Left ventricle myocardium inferior (tissue), 1 donor: ENCODE data around the gene CPHXL. TPM values are rescaled to one million over a fixed set of nuclear protein-coding genes. Genes with fewer than 3 reads are reported as not detected.

Experiments used
- DNase-seq: peaks from one replicate; pipeline ENCODE4 v3.0.0-alpha.2; 2020
- H3K27ac ChIP-seq: fragments of 200-600 bp; replicated peaks from 2 replicates; pipeline ENCODE4 v1.8.0; 2021
- H3K27me3 ChIP-seq: fragments of 200-600 bp; 2 replicates; pipeline ENCODE4 v1.8.0; 2021; ENCODE audit warnings: low read depth
- H3K36me3 ChIP-seq: fragments of 200-600 bp; 2 replicates; pipeline ENCODE4 v1.8.0; 2021
- H3K4me1 ChIP-seq: fragments of 200-600 bp; 2 replicates; pipeline ENCODE4 v1.8.0; 2021
- H3K4me3 ChIP-seq: fragments of 200-600 bp; 2 replicates; pipeline ENCODE4 v1.8.0; 2021; ENCODE audit warnings: mild to moderate bottlenecking, moderate library complexity
- H3K9me3 ChIP-seq: fragments of 200-600 bp; replicated peaks from 2 replicates; pipeline ENCODE4 v1.8.0; 2021
- intact Hi-C: fragments of 100-400 bp; cut with micrococcal nuclease; formaldehyde crosslinking; loops from one replicate; pipeline ENCODE4 v1.11.0; 2022
- total RNA-seq: library from RNA; stranded (reverse); fragmentation: NEBNext Ultra II Directional; extraction: Animal tissue kit (Norgen Biotek cat#: 25700); gene quantifications from one replicate; pipeline ENCODE4 v1.2.1, GENCODE V29; 2021
- TF ChIP-seq, protein P1 (sequence below): fragments of 200-600 bp; IDR thresholded peaks from 2 replicates; pipeline ENCODE4 v1.8.0; 2021; ENCODE audit warnings: antibody characterized with exemption, mild to moderate bottlenecking, borderline replicate concordance
- donor health status: DM: no; HTN: yes; CAD: no; lungs with severe emphysema.

Gene CPHXL
- total RNA-seq, 1 donor from 2014 or later, result not detected

DNA sequence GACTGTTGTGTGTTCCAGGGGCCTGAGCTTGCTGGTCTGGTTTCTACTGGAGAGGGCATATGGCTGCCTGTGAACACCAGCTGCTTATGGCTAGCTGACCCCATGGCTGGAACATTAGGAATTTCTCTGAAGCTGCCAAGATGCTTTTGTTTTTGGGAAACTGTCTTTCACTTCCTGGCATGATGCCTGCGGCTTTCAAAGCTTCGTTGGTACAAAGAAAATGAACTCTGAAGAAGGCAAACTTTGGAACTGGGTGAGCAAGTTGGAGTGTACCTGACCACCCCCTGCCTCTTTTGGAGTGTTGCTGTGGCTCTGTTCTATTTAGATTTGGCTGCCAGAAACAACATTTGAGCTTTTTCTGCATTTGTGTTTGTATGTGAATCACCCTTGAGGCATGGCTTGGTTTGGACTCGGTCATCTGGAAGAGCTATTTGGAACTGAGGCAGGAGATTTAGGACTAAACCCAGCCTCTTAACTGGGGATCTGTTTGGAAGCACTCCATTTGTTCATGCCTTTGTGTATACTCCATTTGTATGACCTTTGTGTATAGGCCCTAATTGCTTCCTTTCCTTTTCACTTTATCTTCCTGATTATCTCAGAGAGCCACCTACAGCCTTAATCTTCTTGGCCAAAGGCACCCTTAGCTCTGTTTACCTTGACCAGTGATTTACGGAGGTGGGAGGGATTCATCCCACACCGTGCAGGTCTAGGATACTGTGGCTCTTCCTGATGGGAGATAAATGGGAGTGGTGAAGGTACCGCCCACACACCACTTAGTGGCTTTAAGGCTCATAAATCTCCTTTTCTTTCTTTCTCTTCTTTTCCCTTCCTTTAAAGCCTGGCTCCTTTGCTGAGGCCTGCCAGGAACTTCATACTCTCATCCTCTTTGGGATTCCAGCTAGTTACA, 7.3 kb upstream of the CPHXL start:
- Histone ChIP-seq H3K27me3 (no peaks in the 10 kb centered on the region), H3K27ac (peak overlapping the region; percentile 29), H3K4me1 (peaks cover 7% of the 10 kb centered on the region), H3K9me3 (peaks cover 6% of the 10 kb centered on the region), H3K36me3 (no peaks in the 10 kb centered on the region), H3K4me3 (no peak overlapping the region)
- DNase-seq, result no peak
- TF ChIP-seq, protein P1, sequence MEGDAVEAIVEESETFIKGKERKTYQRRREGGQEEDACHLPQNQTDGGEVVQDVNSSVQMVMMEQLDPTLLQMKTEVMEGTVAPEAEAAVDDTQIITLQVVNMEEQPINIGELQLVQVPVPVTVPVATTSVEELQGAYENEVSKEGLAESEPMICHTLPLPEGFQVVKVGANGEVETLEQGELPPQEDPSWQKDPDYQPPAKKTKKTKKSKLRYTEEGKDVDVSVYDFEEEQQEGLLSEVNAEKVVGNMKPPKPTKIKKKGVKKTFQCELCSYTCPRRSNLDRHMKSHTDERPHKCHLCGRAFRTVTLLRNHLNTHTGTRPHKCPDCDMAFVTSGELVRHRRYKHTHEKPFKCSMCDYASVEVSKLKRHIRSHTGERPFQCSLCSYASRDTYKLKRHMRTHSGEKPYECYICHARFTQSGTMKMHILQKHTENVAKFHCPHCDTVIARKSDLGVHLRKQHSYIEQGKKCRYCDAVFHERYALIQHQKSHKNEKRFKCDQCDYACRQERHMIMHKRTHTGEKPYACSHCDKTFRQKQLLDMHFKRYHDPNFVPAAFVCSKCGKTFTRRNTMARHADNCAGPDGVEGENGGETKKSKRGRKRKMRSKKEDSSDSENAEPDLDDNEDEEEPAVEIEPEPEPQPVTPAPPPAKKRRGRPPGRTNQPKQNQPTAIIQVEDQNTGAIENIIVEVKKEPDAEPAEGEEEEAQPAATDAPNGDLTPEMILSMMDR, result no peak
- intact Hi-C loops, result no loop called here

DNA sequence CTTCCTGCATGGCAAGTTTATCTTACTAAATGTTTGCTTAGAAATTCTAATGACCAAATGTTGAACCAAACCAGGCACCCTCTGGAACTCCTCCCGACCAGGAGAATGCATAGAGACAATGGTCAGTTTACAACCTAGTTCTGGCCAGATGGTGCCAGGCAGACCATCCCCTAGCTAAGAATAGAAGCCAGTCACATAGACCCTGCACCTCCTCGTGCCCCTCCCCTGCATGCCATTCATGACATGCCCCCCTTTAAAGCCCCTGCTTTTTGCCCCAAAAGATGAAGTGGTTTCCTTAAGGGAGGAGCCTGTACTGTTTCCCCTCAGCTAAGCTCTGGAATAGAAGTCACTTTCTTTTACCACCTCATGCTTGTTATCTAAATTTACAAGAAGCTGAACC, 6.6 kb upstream of the CPHXL start:
- Histone ChIP-seq H3K27ac (peak overlapping the region; percentile 29), H3K4me1 (peaks cover 7% of the 10 kb centered on the region)
- no peak for DNase-seq

DNA sequence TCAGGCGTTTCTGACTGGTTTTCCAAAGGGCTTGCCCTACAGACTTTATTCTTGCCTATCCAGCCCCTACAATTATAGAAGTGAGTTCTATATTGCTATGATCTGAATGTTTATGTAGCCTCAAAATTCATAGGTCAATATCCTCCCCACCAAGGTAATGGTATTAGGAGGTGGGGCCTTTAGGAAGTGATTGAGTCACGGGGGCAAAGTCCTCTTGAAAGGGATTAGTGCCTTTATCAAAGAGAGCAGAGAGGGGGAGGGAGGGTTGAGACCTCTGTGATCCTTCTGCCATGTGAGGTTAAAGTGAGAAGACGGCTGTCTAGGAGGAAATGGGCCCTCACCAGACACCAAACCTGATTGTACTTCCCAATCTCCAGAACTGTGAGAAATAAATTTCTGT, 931 bp upstream of the CPHXL start:
- DNase-seq, result no peak
- no peaks in the 10 kb centered on the region for H3K4me1 ChIP-seq
- H3K4me3 ChIP-seq, result no peak overlapping the region
- no peaks in the 10 kb centered on the region for H3K27me3 ChIP-seq
- peaks cover 7% of the 10 kb centered on the region for H3K9me3 ChIP-seq
- intact Hi-C loops, result no loop called here
- TF ChIP-seq, protein P1, result no peak
- no peak overlapping the region for H3K27ac ChIP-seq
- H3K36me3 ChIP-seq, result no peaks in the 10 kb centered on the region

More for the DNA sequence above, 6.6 kb upstream of the CPHXL start:
- H3K27me3 ChIP-seq, result no peaks in the 10 kb centered on the region
- H3K4me3 ChIP-seq, result no peak overlapping the region
- intact Hi-C loops, result no loop called here
- H3K9me3 ChIP-seq, result peaks cover 6% of the 10 kb centered on the region
- TF ChIP-seq, protein P1, result no peak
- H3K36me3 ChIP-seq, result no peaks in the 10 kb centered on the region

DNA sequence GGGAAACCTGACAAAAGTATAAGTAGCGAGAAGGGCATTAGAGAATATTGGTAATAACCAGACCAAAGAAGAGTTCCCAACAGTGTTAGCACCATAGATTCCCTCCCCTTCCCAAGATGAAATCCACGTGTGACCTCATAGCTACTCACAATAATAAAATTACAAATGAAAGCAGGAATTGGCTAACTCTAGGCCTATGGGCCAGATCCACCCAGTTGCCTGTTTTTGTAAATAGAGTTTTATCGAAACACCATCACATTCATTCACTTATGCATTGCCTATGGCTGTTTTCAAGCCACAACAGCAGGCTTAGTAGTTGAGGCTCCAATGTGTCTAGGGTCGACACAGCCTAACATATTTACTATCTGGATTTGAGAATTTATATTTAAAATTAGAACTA, 7.8 kb downstream of the CPHXL start:
- DNase-seq, result no peak
- intact Hi-C loops, result no loop called here

DNA sequence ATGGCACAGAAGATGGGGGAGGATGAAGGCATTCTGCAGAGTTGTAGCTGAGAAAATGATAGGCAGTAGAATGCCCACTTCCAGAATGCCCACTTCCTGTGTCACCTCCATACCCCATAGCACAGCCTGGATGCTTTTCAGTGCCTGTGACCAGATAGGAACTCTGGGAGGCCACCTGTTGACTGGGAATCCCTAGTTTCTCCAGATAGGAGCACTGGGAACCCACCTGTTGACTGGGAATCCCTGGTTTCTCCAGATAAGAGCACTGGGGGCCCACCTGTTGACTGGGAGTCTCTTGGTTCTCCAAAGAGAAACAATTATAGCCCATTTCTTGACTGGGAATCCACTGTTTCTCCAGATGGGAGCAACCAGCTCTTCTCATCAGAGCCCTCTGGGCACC, 11.6 kb downstream of the CPHXL start:
- Histone ChIP-seq H3K4me3 (no peak overlapping the region), H3K4me1 (no peaks in the 10 kb centered on the region), H3K27me3 (no peaks in the 10 kb centered on the region), H3K27ac (no peak overlapping the region), H3K36me3 (peaks cover 10% of the 10 kb centered on the region), H3K9me3 (peaks cover 29% of the 10 kb centered on the region)
- TF ChIP-seq, protein P1, result no peak
- no peak for DNase-seq
- intact Hi-C loops, result no loop called here

More for the DNA sequence above, 7.8 kb downstream of the CPHXL start:
- Histone ChIP-seq H3K9me3 (peaks cover 21% of the 10 kb centered on the region), H3K36me3 (no peaks in the 10 kb centered on the region), H3K27ac (no peak overlapping the region), H3K4me1 (no peaks in the 10 kb centered on the region), H3K4me3 (no peak overlapping the region), H3K27me3 (no peaks in the 10 kb centered on the region)
- TF ChIP-seq, protein P1, result no peak
